GM12878 (cell line): ENCODE measurements around the gene C1QTNF9. TPM values are rescaled to one million over a fixed set of nuclear protein-coding genes. Genes with fewer than 3 reads are reported as not detected.

ENCODE experiments used
- ATAC-seq: fragments of 200-7000 bp; cut with Tn5 transposase; 3 replicates; pipeline ENCODE4 v1.9.1; 2020; ENCODE audit warnings: mild to moderate bottlenecking, moderate library complexity
- BruUV-seq: library from RNA; stranded (reverse); fragments of 400-500 nt; replicated peaks from 2 replicates; lab custom pipeline; 2021; lab: Mats Ljungman, UMichigan
- CTCF ChIA-PET: fragments of 300-600 bp; sonication (Branson Sonifier 250); formaldehyde crosslinking; extraction: SDS; loops from one replicate; lab custom pipeline; 2021; ENCODE audit warnings: inconsistent platforms; lab: Yijun Ruan, JAX
- POLR2A ChIA-PET: fragments of 350-600 bp; formaldehyde crosslinking; extraction: SDS; loops from one replicate; lab custom pipeline; 2021; ENCODE audit warnings: inconsistent platforms; lab: Charles Lee
- RAD21 ChIA-PET: fragments of 300-600 bp; sonication (Branson Sonifier 250); formaldehyde crosslinking; loops from one replicate; lab custom pipeline; 2023; ENCODE audit warnings: antibody characterized with exemption; ENCODE audit not compliant: unreplicated experiment; lab: Charles Lee
- SMC1A ChIA-PET: fragments of 300-600 bp; sonication (Branson Sonifier 250); formaldehyde crosslinking; loops from one replicate; lab custom pipeline; 2023; ENCODE audit not compliant: unreplicated experiment, uncharacterized antibody; lab: Charles Lee
- DNase-seq: peaks from one replicate; pipeline ENCODE4 v3.0.0-alpha.2; 2011; ENCODE audit warnings: low read depth, low spot score
- FAIRE-seq: peaks from 3 replicates; lab custom pipeline; 2011; peaks lifted over from hg19 to GRCh38; lab: Jason Lieb, UNC
- H2AFZ ChIP-seq: 2 replicates; pipeline ENCODE4 v1.6.0; 2011; ENCODE audit warnings: low read depth, low read length, control low read depth; ENCODE audit not compliant: control insufficient read depth
- H3K27ac ChIP-seq: 2 replicates; pipeline ENCODE4 v1.5.1; 2011; ENCODE audit warnings: control low read depth; ENCODE audit not compliant: control insufficient read depth, insufficient read depth
- H3K27me3 ChIP-seq, 2 experiments: replicated peaks in 1 of 2; 2 replicates each; pipeline versions ENCODE4 v1.6.0 to v1.6.1; 2011; ENCODE audit warnings: low read length in 1 of 2; ENCODE audit not compliant: control insufficient read depth in 2 of 2, insufficient read depth in 2 of 2
- H3K36me3 ChIP-seq, 2 experiments: 2 replicates each; pipeline ENCODE4 v1.5.1; 2011; ENCODE audit warnings: low read length in 1 of 2; ENCODE audit not compliant: control insufficient read depth in 2 of 2, insufficient read depth in 2 of 2
- H3K4me1 ChIP-seq: 2 replicates; pipeline ENCODE4 v1.6.1; 2011; ENCODE audit warnings: mild to moderate bottlenecking, low read length, moderate library complexity, mixed read lengths; ENCODE audit not compliant: control insufficient read depth, insufficient read depth
- H3K4me2 ChIP-seq: 2 replicates; pipeline ENCODE4 v1.6.0; 2011; ENCODE audit warnings: control low read depth; ENCODE audit not compliant: control insufficient read depth, insufficient read depth
- H3K4me3 ChIP-seq: fragments of 200-600 bp; sonication (generic); 2 replicates; pipeline ENCODE4 v1.5.1; 2016
- H3K79me2 ChIP-seq: 2 replicates; pipeline ENCODE4 v1.6.0; 2011; ENCODE audit warnings: low read length; ENCODE audit not compliant: control insufficient read depth, insufficient read depth
- H3K9ac ChIP-seq: 2 replicates; pipeline ENCODE4 v1.8.0; 2011; ENCODE audit warnings: low read length, control low read depth, mixed read lengths; ENCODE audit not compliant: control insufficient read depth, insufficient read depth
- H3K9me3 ChIP-seq: replicated peaks from 3 replicates; pipeline ENCODE4 v1.5.1; 2011; ENCODE audit warnings: mild to moderate bottlenecking, low read length; ENCODE audit not compliant: control insufficient read depth, insufficient read depth
- H4K20me1 ChIP-seq: 2 replicates; pipeline ENCODE4 v1.6.0; 2011; ENCODE audit not compliant: control insufficient read depth, insufficient read depth
- CHD1 ChIP-seq: IDR thresholded peaks from 2 replicates; pipeline ENCODE4 v1.6.1; 2012; ENCODE audit warnings: low read depth, low read length, improper control_type of control experiment
- CREB1 ChIP-seq: IDR thresholded peaks from 2 replicates; pipeline ENCODE4 v1.6.1; 2012; ENCODE audit warnings: low read depth, mild to moderate bottlenecking, inconsistent platforms
- CREM ChIP-seq: IDR thresholded peaks from 2 replicates; pipeline ENCODE4 v1.6.1; 2014; ENCODE audit warnings: antibody characterized with exemption, low read depth
- IKZF1 ChIP-seq: fragments of 450-650 bp; conservative IDR thresholded peaks from 2 replicates; pipeline ENCODE4 v1.6.1; 2017; ENCODE audit warnings: antibody characterized with exemption, mild to moderate bottlenecking
- KAT2A ChIP-seq: conservative IDR thresholded peaks from 2 replicates; pipeline ENCODE4 v1.6.1; 2011; ENCODE audit warnings: low read depth, low read length; ENCODE audit not compliant: control insufficient read depth
- KDM1A ChIP-seq: fragments of 200-600 bp; sonication (generic); IDR thresholded peaks from 2 replicates; pipeline ENCODE4 v1.6.1; 2016; ENCODE audit warnings: borderline replicate concordance
- MTA2 ChIP-seq: fragments of 450-650 bp; IDR thresholded peaks from 2 replicates; pipeline ENCODE4 v1.6.1; 2016; ENCODE audit warnings: low read depth, mild to moderate bottlenecking, moderate library complexity
- MTA3 ChIP-seq: IDR thresholded peaks from 2 replicates; pipeline ENCODE4 v1.6.1; 2012; ENCODE audit warnings: low read length, inconsistent platforms, borderline replicate concordance
- POU2F2 ChIP-seq: IDR thresholded peaks from 3 replicates; pipeline ENCODE4 v1.6.1; 2011; ENCODE audit warnings: low read depth, mild to moderate bottlenecking, low read length, borderline replicate concordance
- RCOR1 ChIP-seq: conservative IDR thresholded peaks from 2 replicates; pipeline ENCODE4 v1.6.1; 2012; ENCODE audit warnings: low read depth, low read length, improper control_type of control experiment
- STAT3 ChIP-seq: IDR thresholded peaks from 2 replicates; pipeline ENCODE4 v1.6.1; 2011; ENCODE audit warnings: low read depth, low read length, improper control_type of control experiment
- TARDBP ChIP-seq: IDR thresholded peaks from 2 replicates; pipeline ENCODE4 v1.6.1; 2016; ENCODE audit warnings: borderline replicate concordance
- TCF12 ChIP-seq: IDR thresholded peaks from 2 replicates; pipeline ENCODE4 v1.6.1; 2011; ENCODE audit warnings: low read depth, mild to moderate bottlenecking, low read length
- YY1 ChIP-seq: IDR thresholded peaks from 2 replicates; pipeline ENCODE4 v1.6.1; 2011; ENCODE audit warnings: low read depth, mild to moderate bottlenecking, low read length
- WGBS: methylation state at CpG from one replicate; pipeline ENCODE4 v1.1.6; 2016; ENCODE audit warnings: low lambda C conversion rate; ENCODE audit not compliant: insufficient replicate concordance, insufficient coverage; ENCODE audit errors: missing lambda C conversion rate; 5-methylcytosine and 5-hydroxymethylcytosine counted together
- in situ Hi-C: fragments of 300-500 bp; cut with MboI; formaldehyde crosslinking; loops from 9 replicates; pipeline ENCODE4 v1.14.3; 2018; ENCODE audit warnings: mixed read lengths
- intact Hi-C: fragments of 100-400 bp; cut with micrococcal nuclease; formaldehyde crosslinking; loops from one replicate; pipeline ENCODE4 v1.14.2; 2022; ENCODE audit not compliant: unreplicated experiment
- polyA plus RNA-seq, 11 experiments: library from polyadenylated mRNA; depleted of rRNA in 4 of 11; unstranded in 6 of 11; stranded (reverse) in 5 of 11; fragments of >200 nt; fragmentation: Nextera tagmentation in 4 of 11; fragmentation: Illumina TruSeq in 1 of 11; extraction: Ambion mirVana in 4 of 11; extraction: Trizol in 1 of 11; gene quantifications; 1 replicate in 1 of 11; 2 replicates in 10 of 11; pipeline versions ENCODE4 v1.2.1 to v1.2.3, GENCODE V29; 2011 to 2016; ENCODE audit warnings: inconsistent platforms in 2 of 11, missing spikeins in 2 of 11, low read depth in 1 of 11
- total RNA-seq, 4 experiments: library from RNA; depleted of rRNA in 3 of 4; stranded (reverse); fragments of >200 nt in 3 of 4; fragmentation: Illumina TruSeq in 1 of 4; extraction: Trizol in 1 of 4; gene quantifications; 2 replicates each; pipeline versions ENCODE4 v1.2.1 to v1.2.3, GENCODE V29; 2013 to 2021
- TF ChIP-seq, protein P1 (sequence below): IDR thresholded peaks from 2 replicates; pipeline ENCODE4 v1.6.1; 2012; ENCODE audit warnings: low read length, inconsistent platforms

C1QTNF9 gene
- total and polyA plus RNA-seq, 10 of the 15 experiments (the other 5 are each of a cell fraction or from before 2014, with no cell fraction given) = not detected

DNA sequence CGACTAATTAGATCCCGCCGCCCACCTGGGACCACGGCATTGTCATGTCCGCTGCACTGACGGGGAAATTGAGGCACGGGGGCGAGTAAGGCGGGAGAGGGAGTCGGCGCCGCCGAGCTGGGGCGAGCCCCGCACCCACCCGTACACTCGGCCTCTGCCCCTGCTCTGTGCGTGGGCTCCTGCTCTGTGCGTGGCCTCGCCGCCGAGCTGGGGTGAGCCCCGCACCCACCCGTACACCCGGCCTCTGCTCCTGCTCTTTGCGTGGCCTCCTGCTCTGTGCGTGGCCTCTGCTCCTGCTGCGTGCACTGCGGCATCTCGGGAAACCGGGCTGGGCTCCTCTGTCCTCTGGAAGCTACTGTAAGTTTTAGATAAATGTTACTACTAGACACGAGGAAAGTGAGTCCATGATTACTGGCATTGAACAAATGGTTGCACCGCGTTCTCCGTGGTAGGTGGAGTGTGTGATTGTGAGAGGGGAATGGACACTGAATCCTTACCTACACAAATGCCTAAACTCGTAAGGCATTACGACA is 826 bp upstream of the C1QTNF9 start:
- Histone ChIP-seq H3K36me3 (no peaks in the 10 kb centered on the region), H4K20me1 (no peaks in the 10 kb centered on the region), H2AFZ (no peak overlapping the region), H3K79me2 (no peaks in the 10 kb centered on the region), H3K9ac (no peak overlapping the region), H3K4me1 (no peaks in the 10 kb centered on the region), H3K27me3 (no peaks in the 10 kb centered on the region), H3K4me3 (no peak overlapping the region), H3K27ac (no peak overlapping the region), H3K9me3 (no peaks in the 10 kb centered on the region), H3K4me2 (no peak overlapping the region)
- no TSS peak for BruUV-seq
- 85% methylated on average over 37 of the region's 37 CpGs for WGBS
- ChIA-PET CTCF (no interaction called here), RAD21 (interaction anchor here (0.8 kb wide), 1 partner anchor 11 kb away, joined by 4 read pairs; no protein-coding TSS in a partner anchor), SMC1A (no interaction called here), POLR2A (no interaction called here)
- DNase-seq = no peak
- in situ Hi-C loops = no loop called here
- TF ChIP-seq MTA2 (no peak), TARDBP (no peak), YY1 (no peak), KDM1A (no peak), MTA3 (no peak), CHD1 (no peak), KAT2A (no peak), TCF12 (no peak), CREM (no peak), IKZF1 (no peak), POU2F2 (no peak), CREB1 (no peak), STAT3 (no peak), RCOR1 (no peak)
- TF ChIP-seq, protein P1, sequence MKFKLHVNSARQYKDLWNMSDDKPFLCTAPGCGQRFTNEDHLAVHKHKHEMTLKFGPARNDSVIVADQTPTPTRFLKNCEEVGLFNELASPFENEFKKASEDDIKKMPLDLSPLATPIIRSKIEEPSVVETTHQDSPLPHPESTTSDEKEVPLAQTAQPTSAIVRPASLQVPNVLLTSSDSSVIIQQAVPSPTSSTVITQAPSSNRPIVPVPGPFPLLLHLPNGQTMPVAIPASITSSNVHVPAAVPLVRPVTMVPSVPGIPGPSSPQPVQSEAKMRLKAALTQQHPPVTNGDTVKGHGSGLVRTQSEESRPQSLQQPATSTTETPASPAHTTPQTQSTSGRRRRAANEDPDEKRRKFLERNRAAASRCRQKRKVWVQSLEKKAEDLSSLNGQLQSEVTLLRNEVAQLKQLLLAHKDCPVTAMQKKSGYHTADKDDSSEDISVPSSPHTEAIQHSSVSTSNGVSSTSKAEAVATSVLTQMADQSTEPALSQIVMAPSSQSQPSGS = no peak
- intact Hi-C loops = no loop called here
- no peak for FAIRE-seq
- ATAC-seq = no peak
